ENCODE measurements around the gene BMI1.

DNA sequence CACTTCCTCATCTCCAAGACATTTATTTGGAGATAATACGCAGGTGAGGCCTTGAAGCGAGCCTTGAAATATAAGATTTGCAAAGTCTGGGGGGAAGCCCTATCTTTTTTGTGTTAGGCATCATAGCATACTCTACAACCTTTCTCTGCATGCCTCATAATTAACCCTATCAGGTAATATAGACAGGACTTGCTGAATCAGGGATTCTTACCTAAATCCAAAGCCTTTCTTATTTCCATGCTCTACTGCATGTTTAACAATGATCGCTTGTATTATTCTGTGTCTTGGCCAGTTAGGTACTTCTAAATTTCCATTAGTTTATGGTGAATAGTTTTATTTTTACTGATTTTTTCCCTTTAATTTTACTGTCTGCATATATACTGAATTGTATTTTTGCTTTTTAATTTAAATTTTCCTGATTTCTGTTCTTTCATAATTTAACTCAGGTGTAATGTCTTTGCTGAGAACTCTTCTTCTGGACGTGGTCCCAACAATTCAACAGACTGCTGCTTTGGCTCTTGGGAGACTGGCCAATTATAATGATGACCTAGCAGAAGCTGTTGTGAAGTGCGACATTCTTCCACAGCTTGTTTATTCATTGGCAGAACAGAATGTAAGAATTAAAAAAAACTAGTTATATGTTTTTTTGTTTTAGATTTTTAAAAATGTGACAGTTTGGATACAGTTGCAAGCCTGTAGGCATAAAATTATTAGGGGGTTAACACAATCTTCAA, 43.7 kb downstream of the BMI1 start:
- TF ChIP-seq POLR2A (IDR thresholded peaks at IDR 0.05), result no peak
- TF ChIP-seq, protein P1, sequence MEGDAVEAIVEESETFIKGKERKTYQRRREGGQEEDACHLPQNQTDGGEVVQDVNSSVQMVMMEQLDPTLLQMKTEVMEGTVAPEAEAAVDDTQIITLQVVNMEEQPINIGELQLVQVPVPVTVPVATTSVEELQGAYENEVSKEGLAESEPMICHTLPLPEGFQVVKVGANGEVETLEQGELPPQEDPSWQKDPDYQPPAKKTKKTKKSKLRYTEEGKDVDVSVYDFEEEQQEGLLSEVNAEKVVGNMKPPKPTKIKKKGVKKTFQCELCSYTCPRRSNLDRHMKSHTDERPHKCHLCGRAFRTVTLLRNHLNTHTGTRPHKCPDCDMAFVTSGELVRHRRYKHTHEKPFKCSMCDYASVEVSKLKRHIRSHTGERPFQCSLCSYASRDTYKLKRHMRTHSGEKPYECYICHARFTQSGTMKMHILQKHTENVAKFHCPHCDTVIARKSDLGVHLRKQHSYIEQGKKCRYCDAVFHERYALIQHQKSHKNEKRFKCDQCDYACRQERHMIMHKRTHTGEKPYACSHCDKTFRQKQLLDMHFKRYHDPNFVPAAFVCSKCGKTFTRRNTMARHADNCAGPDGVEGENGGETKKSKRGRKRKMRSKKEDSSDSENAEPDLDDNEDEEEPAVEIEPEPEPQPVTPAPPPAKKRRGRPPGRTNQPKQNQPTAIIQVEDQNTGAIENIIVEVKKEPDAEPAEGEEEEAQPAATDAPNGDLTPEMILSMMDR (IDR thresholded peaks at IDR 0.05), result no peak
